Measurements from ENCODE around the gene ARID3C. TPM values are rescaled to one million over a fixed set of nuclear protein-coding genes. Genes with fewer than 3 reads are reported as not detected.

ARID3C gene
- total and polyA plus RNA-seq, 2 donors (not counting 1 experiment from before 2014, with no cell fraction given): 0.17 TPM; not detected in 1

- Histone ChIP-seq H4K20me1 (ENCODE audit: control insufficient read depth, extremely low read depth, insufficient read depth, low read length) (no peaks in the 10 kb centered on the region), H3K4me3 (replicated peaks in 1 of 4; ENCODE audit: control extremely low read depth in 1 of 4, insufficient read depth in 1 of 4, low read depth in 3 of 4, low read length in 4 of 4) (no peak overlapping the region), H3K4me2 (ENCODE audit: extremely low read depth, insufficient read depth, low read length) (no peak overlapping the region), H3K4me1 (ENCODE audit: control insufficient read depth, extremely low read depth, insufficient read depth, low read length) (no peaks in the 10 kb centered on the region), H3K79me2 (ENCODE audit: control insufficient read depth, insufficient read depth, low read length) (no peaks in the 10 kb centered on the region), H3K27ac (ENCODE audit: insufficient read depth, low read length) (no peak overlapping the region), H3K36me3 (ENCODE audit: control insufficient read depth, insufficient read depth, low read length) (no peaks in the 10 kb centered on the region), H3K9ac (ENCODE audit: insufficient read depth, low read length) (no peak overlapping the region), H3K9me3 (ENCODE audit: control insufficient read depth, insufficient read depth, low read depth, low read length) (no peaks in the 10 kb centered on the region), H2AFZ (ENCODE audit: low read length) (no peak overlapping the region), H3K27me3 (ENCODE audit: control insufficient read depth, insufficient read depth, low read length) (no peaks in the 10 kb centered on the region)
- TF ChIP-seq EZH2 (IDR thresholded peaks at IDR 0.05; ENCODE audit: low read length, missing control alignments) (no peak), CTCF (conservative IDR thresholded peaks at IDR 0.05 in 1 of 2, IDR thresholded peaks at IDR 0.05 in 1 of 2; ENCODE audit: low read depth in 1 of 2, low read length in 2 of 2) (no peak)
- DNase-seq (ENCODE audit: low read depth in 2 of 2): no peak
These were observed 45.6 kb upstream of the ARID3C start for GRCh38 chr9:34674440-34674839.

- Histone ChIP-seq H3K9ac (ENCODE audit: insufficient read depth, low read length) (no peak overlapping the region), H3K36me3 (ENCODE audit: control insufficient read depth, insufficient read depth, low read length) (peaks cover 3% of the 10 kb centered on the region), H3K4me2 (ENCODE audit: extremely low read depth, insufficient read depth, low read length) (no peak overlapping the region), H3K4me3 (replicated peaks in 1 of 4; ENCODE audit: control extremely low read depth in 1 of 4, insufficient read depth in 1 of 4, low read depth in 3 of 4, low read length in 4 of 4) (no peak overlapping the region), H3K79me2 (ENCODE audit: control insufficient read depth, insufficient read depth, low read length) (peaks cover 14% of the 10 kb centered on the region), H4K20me1 (ENCODE audit: control insufficient read depth, extremely low read depth, insufficient read depth, low read length) (no peaks in the 10 kb centered on the region), H3K27me3 (ENCODE audit: control insufficient read depth, insufficient read depth, low read length) (no peaks in the 10 kb centered on the region), H2AFZ (ENCODE audit: low read length) (no peak overlapping the region), H3K4me1 (ENCODE audit: control insufficient read depth, extremely low read depth, insufficient read depth, low read length) (peaks cover 2% of the 10 kb centered on the region), H3K9me3 (ENCODE audit: control insufficient read depth, insufficient read depth, low read depth, low read length) (no peaks in the 10 kb centered on the region), H3K27ac (ENCODE audit: insufficient read depth, low read length) (no peak overlapping the region)
- TF ChIP-seq CTCF (conservative IDR thresholded peaks at IDR 0.05 in 1 of 2, IDR thresholded peaks at IDR 0.05 in 1 of 2; ENCODE audit: low read depth in 1 of 2, low read length in 2 of 2) (no peak), EZH2 (IDR thresholded peaks at IDR 0.05; ENCODE audit: low read length, missing control alignments) (no peak)
- no peak for DNase-seq (ENCODE audit: low read depth in 2 of 2)
These were observed 42.4 kb upstream of the ARID3C start for GRCh38 chr9:34671307-34671706.

- no peaks in the 10 kb centered on the region for H3K27me3 ChIP-seq (ENCODE audit: control insufficient read depth, insufficient read depth, low read length)
- H3K79me2 ChIP-seq (ENCODE audit: control insufficient read depth, insufficient read depth, low read length): peaks cover 17% of the 10 kb centered on the region
- no peaks in the 10 kb centered on the region for H4K20me1 ChIP-seq (ENCODE audit: control insufficient read depth, extremely low read depth, insufficient read depth, low read length)
- H3K9ac ChIP-seq (ENCODE audit: insufficient read depth, low read length): no peak overlapping the region
- H3K9me3 ChIP-seq (ENCODE audit: control insufficient read depth, insufficient read depth, low read depth, low read length): no peaks in the 10 kb centered on the region
- no peak overlapping the region for H3K27ac ChIP-seq (ENCODE audit: insufficient read depth, low read length)
- peaks cover 3% of the 10 kb centered on the region for H3K36me3 ChIP-seq (ENCODE audit: control insufficient read depth, insufficient read depth, low read length)
- TF ChIP-seq EZH2 (IDR thresholded peaks at IDR 0.05; ENCODE audit: low read length, missing control alignments): no peak
- no peak for TF ChIP-seq CTCF (conservative IDR thresholded peaks at IDR 0.05 in 1 of 2, IDR thresholded peaks at IDR 0.05 in 1 of 2; ENCODE audit: low read depth in 1 of 2, low read length in 2 of 2)
- H2AFZ ChIP-seq (ENCODE audit: low read length): no peak overlapping the region
- DNase-seq (ENCODE audit: low read depth in 2 of 2): no peak
- peaks cover 3% of the 10 kb centered on the region for H3K4me1 ChIP-seq (ENCODE audit: control insufficient read depth, extremely low read depth, insufficient read depth, low read length)
- no peak overlapping the region for H3K4me3 ChIP-seq (replicated peaks in 1 of 4; ENCODE audit: control extremely low read depth in 1 of 4, insufficient read depth in 1 of 4, low read depth in 3 of 4, low read length in 4 of 4)
- H3K4me2 ChIP-seq (ENCODE audit: extremely low read depth, insufficient read depth, low read length): no peak overlapping the region
These were observed 41.1 kb upstream of the ARID3C start for GRCh38 chr9:34669809-34670562.
